ENCODE results near the gene CCDC157.

The CCDC157 gene

GRCh38 chr22:30411780-30412179 lies 55.0 kb downstream of the CCDC157 start:
- no peak for DNase-seq (ENCODE audit: low read depth in 3 of 3, low spot score in 1 of 3)

DNA sequence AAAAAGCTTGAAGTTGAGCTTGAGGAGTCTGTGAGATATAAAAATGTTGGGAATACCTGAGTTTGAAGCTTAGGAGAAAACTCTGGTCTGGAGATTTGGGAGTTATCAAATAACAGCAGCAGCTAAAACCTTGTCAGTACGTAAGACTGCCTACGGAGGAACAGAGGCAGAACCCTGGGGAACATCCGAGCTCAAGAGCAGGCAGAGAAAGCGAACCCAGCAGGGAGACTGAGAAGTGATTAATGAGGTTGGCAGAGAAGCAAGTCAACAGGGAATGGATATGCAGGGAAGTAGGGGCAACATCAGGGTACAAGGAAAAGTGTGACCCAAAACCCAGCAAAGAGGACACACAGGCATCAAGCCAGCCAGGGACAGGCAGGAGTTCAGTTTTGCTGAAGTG lies 56.2 kb downstream of the CCDC157 start:
- no peak for DNase-seq (ENCODE audit: low read depth in 3 of 3, low spot score in 1 of 3)

GRCh38 chr22:30413745-30414524 lies 57.1 kb downstream of the CCDC157 start:
- DNase-seq (ENCODE audit: low read depth in 3 of 3, low spot score in 1 of 3), result no peak

DNA sequence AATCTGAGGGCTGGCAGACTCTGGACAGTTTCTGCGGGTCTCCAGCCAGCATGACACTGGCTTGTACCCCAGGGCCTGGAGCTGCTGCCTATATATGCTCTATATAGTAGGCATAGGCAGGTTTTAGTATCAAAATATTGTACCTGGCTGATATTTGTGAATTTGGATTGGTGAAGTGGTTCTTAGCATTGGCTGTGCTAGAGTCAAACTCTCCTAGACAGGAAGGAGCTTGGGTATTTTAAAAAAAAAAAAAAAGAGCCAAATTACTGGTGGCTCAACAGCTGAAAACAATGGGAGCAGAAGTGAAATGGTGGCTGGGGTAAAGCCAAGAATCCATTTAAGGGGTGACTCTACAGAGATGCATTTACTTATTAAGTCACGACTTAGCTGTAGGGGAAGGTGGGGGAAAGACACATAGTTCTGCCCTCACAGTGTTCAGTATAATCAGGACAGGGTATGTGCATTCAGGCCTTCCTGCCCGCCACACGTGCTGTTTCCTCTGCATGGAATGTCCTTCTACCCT lies 57.8 kb downstream of the CCDC157 start:
- DNase-seq (ENCODE audit: low read depth in 3 of 3, low spot score in 1 of 3), result no peak

GRCh38 chr22:30416403-30416802 lies 59.6 kb downstream of the CCDC157 start:
- DNase-seq (ENCODE audit: low read depth in 3 of 3, low spot score in 1 of 3), result no peak

- DNase-seq (ENCODE audit: low read depth in 3 of 3, low spot score in 1 of 3), result no peak
Measured at GRCh38 chr22:30416837-30417236, 60.0 kb downstream of the CCDC157 start.

- no peak for DNase-seq (ENCODE audit: low read depth in 3 of 3, low spot score in 1 of 3)
Measured at GRCh38 chr22:30420347-30421125, 63.7 kb downstream of the CCDC157 start.

- DNase-seq (ENCODE audit: low read depth in 3 of 3, low spot score in 1 of 3), result no peak
Measured at GRCh38 chr22:30421695-30422480, 65.1 kb downstream of the CCDC157 start.

DNA sequence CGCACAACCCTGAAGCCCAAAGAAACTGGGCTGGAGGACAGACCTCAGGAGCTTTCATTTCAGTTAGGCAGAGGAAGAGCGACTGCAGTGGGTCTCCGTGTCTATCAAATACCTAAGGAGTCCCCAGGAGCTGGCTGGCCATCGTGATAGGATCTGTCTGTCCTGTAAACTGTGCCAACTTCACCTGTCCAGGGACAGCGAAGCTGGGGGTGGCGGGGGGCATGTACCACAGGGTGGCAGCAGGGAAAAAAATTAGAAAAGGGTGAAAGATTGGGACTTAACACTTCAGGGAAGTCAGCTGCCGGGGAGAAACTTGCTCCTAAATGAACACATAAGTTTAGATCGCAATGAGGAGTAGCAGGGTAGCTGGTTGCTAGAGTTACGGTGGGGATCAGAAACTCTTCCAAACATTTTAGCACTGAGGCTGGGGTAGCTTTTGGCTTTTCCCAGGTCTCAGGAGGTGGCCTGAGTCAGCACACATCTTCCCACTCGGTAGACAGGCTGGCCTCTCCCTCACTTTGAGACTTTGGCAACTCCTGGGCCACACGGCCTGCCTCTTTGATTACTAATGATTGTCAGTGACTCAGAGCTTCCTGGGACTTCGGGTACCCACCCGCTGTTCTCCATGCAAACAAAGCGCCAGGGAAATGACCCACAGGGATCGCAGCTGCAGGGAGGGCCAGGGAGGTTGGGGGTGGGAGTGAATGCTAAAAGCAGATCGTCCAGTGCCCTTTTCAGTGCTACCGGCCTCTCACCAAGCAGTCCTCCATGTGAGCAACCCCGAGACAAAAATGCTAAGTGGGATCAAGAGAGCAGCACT lies 65.9 kb downstream of the CCDC157 start:
- no peak for DNase-seq (ENCODE audit: low read depth in 3 of 3, low spot score in 1 of 3)

DNA sequence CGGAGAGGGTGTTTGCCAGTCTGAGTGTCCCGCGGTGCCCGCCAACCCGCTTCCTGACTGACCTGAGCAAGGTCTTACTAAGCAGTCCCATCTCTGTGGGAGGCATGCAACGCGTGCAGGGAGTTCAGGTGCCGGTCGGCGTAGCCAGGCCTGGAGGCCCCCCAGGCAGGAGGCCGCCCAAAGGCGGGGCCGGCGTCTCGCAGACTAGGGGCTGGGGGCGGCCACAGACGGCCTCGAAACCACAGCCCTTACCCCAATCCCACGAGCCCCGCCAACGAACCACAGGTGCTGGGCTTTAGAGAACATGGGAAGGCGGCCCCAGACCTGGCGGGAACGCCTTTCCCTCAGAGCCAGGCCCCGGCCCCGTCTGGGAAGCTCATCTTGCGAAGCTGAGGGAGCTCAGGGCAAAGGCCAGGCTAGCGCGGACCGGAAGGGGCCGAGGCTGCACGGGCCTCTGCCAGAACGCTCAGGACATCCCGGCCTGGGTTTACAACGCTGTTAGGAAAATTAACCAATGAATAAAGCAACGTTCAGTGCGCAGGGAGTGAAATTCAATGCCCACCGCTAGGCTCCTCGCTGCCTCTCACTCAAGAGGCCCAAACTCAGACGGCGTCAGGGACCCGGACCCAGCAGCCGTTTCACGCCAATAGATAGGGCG lies 66.6 kb downstream of the CCDC157 start:
- peak in 1 of 3 donors; percentile 27 for DNase-seq (ENCODE audit: low read depth in 3 of 3, low spot score in 1 of 3)

DNA sequence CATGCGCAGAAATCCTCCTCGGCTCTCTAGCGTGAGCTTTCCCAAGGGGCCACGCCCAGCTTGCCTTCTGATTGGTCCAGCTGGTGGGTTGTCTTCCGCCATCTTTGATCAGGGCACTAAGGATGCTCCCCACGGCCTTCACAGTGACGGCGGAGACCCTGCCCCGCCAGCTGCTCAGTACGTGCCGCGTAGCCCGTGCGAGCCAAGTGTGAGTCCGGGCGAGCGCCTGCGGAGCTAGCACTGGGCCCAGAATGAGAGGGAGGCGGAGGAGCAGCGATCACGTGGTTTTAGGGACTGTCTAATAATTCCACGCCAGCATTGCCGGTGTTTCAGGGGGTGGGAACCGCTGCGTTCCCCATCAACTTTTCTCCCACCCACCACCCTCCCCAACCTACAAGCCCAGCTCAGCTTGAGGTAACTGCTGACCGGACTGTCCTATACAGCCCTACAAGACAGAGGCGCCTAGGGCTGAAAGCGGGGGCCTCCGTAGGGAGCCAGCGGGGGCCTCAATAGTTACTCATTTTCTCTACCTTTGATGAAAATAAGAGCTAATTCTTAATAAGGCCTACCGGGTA lies 67.2 kb downstream of the CCDC157 start:
- peak; percentile 87 to 98 (median 96) for DNase-seq (ENCODE audit: low read depth in 3 of 3, low spot score in 1 of 3)

DNA sequence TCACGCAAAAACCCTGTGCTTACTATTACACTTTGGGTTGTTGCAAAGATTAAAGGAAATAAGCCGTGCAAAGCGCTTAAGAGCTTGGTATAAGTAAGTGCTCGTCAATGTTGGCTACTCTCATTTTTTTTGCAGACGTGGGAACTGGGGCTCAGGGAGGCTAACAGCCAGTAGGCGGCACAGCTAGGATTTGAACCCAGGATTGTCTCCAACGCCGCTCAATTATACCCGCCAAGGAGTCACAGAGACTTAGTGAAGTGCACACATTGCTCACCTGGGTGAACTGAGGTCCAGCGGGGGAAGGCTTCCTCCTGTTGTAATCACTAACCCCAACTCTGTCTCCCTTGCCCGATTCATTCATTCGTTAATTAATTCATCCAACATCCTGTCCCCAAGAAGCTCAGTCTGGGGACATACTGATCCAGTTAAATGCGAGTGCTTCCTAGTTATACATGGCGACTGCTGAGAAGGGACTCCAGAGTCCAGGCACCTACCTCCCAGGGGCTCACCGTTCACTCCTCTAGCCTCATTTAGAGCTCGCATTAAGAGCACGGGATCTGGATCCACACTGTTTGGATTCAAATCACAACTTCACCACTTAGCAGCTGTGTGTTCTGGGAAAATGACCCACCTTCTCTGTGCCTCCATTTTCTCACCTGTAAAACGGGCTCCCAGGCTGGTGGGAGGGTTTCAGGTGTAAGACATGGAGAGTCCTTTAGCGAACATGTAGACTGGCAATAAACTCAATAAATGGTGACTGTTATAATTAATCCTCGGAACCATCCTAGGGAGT lies 67.9 kb downstream of the CCDC157 start:
- DNase-seq (ENCODE audit: low read depth in 3 of 3, low spot score in 1 of 3), result no peak

- DNase-seq (ENCODE audit: low read depth in 3 of 3, low spot score in 1 of 3), result no peak
Measured at GRCh38 chr22:30425327-30425615, 68.5 kb downstream of the CCDC157 start.

DNA sequence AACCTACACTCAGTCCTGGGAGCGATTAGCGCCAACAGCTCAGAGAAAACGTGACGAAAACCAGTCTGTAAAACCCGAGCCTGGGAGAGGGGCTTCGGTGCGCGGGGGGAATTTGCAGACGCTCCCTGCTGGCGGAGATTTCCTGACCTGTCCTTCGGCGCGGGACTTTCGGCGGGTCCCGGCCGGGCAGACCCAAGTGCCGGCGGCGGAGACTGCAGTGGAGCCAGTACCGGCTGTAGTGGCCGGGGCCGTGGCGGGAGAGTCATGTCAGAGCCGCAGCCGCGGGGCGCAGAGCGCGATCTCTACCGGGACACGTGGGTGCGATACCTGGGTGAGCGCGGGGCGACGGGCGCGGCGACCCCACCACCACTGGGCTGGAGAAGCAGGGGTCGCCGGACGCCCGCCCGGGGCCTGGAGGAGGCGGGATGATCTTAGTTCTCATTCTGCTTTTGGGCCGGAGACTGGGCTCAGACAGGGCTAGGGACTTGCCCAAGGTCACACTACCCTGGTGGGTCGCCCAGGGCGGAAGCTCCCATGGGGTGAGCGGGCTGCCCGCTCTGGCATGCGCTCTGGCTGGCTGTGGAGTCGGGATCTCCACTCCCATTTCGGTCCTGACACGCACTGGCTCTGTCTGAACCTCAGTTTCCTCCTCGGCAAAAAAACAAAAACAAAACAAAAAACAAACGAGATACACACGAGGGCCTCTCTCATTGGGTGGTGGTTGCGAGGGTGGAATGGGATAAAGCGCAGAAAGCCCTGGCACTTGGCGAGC lies 69.0 kb downstream of the CCDC157 start, which contains the start of gene MTFP1:
TSS of gene MTFP1 (plus strand) at position 153 of the 772 bp plus-strand sequence. CDS start at position 265, 112 bp downstream.
- DNase-seq (ENCODE audit: low read depth in 3 of 3, low spot score in 1 of 3), result peak in 1 of 3 donors; percentile 37
